ENCODE measurements around the gene TRAM2.

The TRAM2 gene

DNA sequence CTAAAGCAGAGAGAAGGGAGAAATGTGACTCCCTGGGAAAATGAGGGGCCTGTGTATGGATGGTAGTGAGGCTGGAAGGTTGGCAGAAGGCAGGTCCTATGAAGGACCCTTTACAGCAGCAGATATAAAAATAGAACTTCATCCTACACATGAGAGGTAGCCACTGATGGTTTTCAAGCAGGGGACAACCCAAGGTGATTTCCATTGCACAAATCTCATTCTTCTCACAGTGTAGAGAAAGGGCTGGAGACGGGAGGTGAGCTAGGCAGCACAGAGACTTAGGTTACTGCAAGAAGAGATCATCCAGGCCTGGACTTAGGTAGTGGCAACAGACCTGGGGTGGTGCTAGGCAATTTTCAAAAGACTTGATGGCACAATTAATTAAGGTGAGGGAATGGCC is 30.7 kb downstream of the TRAM2 start:
- TF ChIP-seq MAX (IDR thresholded peaks at IDR 0.05) (no peak), NFIC (IDR thresholded peaks at IDR 0.05) (no peak), REST (IDR thresholded peaks at IDR 0.05; ENCODE audit: low read depth) (no peak), ZBTB7A (IDR thresholded peaks at IDR 0.05; ENCODE audit: low read depth) (no peak), EGR1 (IDR thresholded peaks at IDR 0.05) (no peak), CREB1 (IDR thresholded peaks at IDR 0.05; ENCODE audit: low read depth) (no peak), TCF12 (IDR thresholded peaks at IDR 0.05; ENCODE audit: low read depth) (no peak), YY1 (IDR thresholded peaks at IDR 0.05; ENCODE audit: low read depth) (no peak), TAF1 (IDR thresholded peaks at IDR 0.05; ENCODE audit: low read depth) (no peak), CEBPB (IDR thresholded peaks at IDR 0.05) (no peak)

GRCh38 chr6:52545406-52546119 is 31.3 kb downstream of the TRAM2 start:
- TF ChIP-seq RAD21 (IDR thresholded peaks at IDR 0.05; ENCODE audit: low read depth) (no peak), TAF1 (IDR thresholded peaks at IDR 0.05; ENCODE audit: low read depth) (no peak), ZBTB7A (IDR thresholded peaks at IDR 0.05; ENCODE audit: low read depth) (no peak), EGR1 (IDR thresholded peaks at IDR 0.05) (no peak), EP300 (IDR thresholded peaks at IDR 0.05; ENCODE audit: borderline replicate concordance) (no peak), CEBPB (IDR thresholded peaks at IDR 0.05) (no peak), YY1 (IDR thresholded peaks at IDR 0.05; ENCODE audit: low read depth) (no peak), TEAD4 (IDR thresholded peaks at IDR 0.05) (no peak), MAX (IDR thresholded peaks at IDR 0.05) (no peak), REST (IDR thresholded peaks at IDR 0.05; ENCODE audit: low read depth) (no peak)
- TF ChIP-seq, protein P1, sequence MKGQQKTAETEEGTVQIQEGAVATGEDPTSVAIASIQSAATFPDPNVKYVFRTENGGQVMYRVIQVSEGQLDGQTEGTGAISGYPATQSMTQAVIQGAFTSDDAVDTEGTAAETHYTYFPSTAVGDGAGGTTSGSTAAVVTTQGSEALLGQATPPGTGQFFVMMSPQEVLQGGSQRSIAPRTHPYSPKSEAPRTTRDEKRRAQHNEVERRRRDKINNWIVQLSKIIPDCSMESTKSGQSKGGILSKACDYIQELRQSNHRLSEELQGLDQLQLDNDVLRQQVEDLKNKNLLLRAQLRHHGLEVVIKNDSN (IDR thresholded peaks at IDR 0.05) = no peak

- TF ChIP-seq MAX (IDR thresholded peaks at IDR 0.05) (no peak), TCF12 (IDR thresholded peaks at IDR 0.05; ENCODE audit: low read depth) (no peak), REST (IDR thresholded peaks at IDR 0.05; ENCODE audit: low read depth) (no peak), CREB1 (IDR thresholded peaks at IDR 0.05; ENCODE audit: low read depth) (no peak), EP300 (IDR thresholded peaks at IDR 0.05; ENCODE audit: borderline replicate concordance) (no peak), TEAD4 (IDR thresholded peaks at IDR 0.05) (no peak), NFIC (IDR thresholded peaks at IDR 0.05) (no peak), ZBTB7A (IDR thresholded peaks at IDR 0.05; ENCODE audit: low read depth) (no peak), RAD21 (IDR thresholded peaks at IDR 0.05; ENCODE audit: low read depth) (no peak), TAF1 (IDR thresholded peaks at IDR 0.05; ENCODE audit: low read depth) (no peak), EGR1 (IDR thresholded peaks at IDR 0.05) (no peak), FOXM1 (IDR thresholded peaks at IDR 0.05; ENCODE audit: borderline replicate concordance, low read depth) (no peak), CEBPB (IDR thresholded peaks at IDR 0.05) (no peak), YY1 (IDR thresholded peaks at IDR 0.05; ENCODE audit: low read depth) (no peak)
- TF ChIP-seq, protein P1 (IDR thresholded peaks at IDR 0.05) = no peak
Observed at GRCh38 chr6:52544602-52545405, 32.1 kb downstream of the TRAM2 start.

Data from Ishikawa (cell line).